ENCODE data around the gene GABRB2. TPM values are rescaled to one million over a fixed set of nuclear protein-coding genes. Genes with fewer than 3 reads are reported as not detected.

The GABRB2 gene
- total RNA-seq, 2 experiments from 2014 or later = not detected

GRCh38 chr5:161562446-161562845 lies 15.9 kb upstream of the GABRB2 start:
- TF ChIP-seq CTCF (IDR thresholded peaks at IDR 0.05) = no peak
- Mint-ChIP-seq H3K4me3 (no peak overlapping the region), H3K27me3 (no peaks in the 10 kb centered on the region), H3K36me3 (ENCODE audit: low read depth) (no peaks in the 10 kb centered on the region), H3K9me3 (no peaks in the 10 kb centered on the region), H3K27ac (no peak overlapping the region), H3K4me1 (ENCODE audit: low read depth) (no peaks in the 10 kb centered on the region)
- DNase-seq = no peak
- ATAC-seq = no peak
- CTCF ChIA-PET = no interaction called here
- POLR2A ChIA-PET = no interaction called here
- intact Hi-C loops (cut with micrococcal nuclease) = no loop called here

- no peak overlapping the region for H3K4me3 Mint-ChIP-seq
- no peak for TF ChIP-seq CTCF (IDR thresholded peaks at IDR 0.05)
- ATAC-seq = no peak
- DNase-seq = no peak
- intact Hi-C loops (cut with micrococcal nuclease) = no loop called here
- POLR2A ChIA-PET = no interaction called here
- H3K27me3 Mint-ChIP-seq = peaks cover 52% of the 10 kb centered on the region
- H3K4me1 Mint-ChIP-seq (ENCODE audit: low read depth) = peaks cover 9% of the 10 kb centered on the region
- H3K27ac Mint-ChIP-seq = no peak overlapping the region
- H3K36me3 Mint-ChIP-seq (ENCODE audit: low read depth) = no peaks in the 10 kb centered on the region
- H3K9me3 Mint-ChIP-seq = peaks cover 2% of the 10 kb centered on the region
- CTCF ChIA-PET = interaction anchor here (0.8 kb wide), 1 partner anchor 242 kb away, joined by 3 read pairs; no protein-coding TSS in a partner anchor
Observed at GRCh38 chr5:161549106-161549505, 2.6 kb upstream of the GABRB2 start.

GRCh38 chr5:161548487-161549094 lies 2.1 kb upstream of the GABRB2 start:
- no peak for TF ChIP-seq CTCF (IDR thresholded peaks at IDR 0.05)
- H3K9me3 Mint-ChIP-seq = peaks cover 2% of the 10 kb centered on the region
- peaks cover 52% of the 10 kb centered on the region for H3K27me3 Mint-ChIP-seq
- intact Hi-C loops (cut with micrococcal nuclease) = no loop called here
- ChIA-PET POLR2A (no interaction called here), CTCF (interaction anchor here (0.8 kb wide), 1 partner anchor 242 kb away, joined by 3 read pairs; no protein-coding TSS in a partner anchor)
- no peak overlapping the region for H3K4me3 Mint-ChIP-seq
- no peak overlapping the region for H3K27ac Mint-ChIP-seq
- ATAC-seq (no peak), DNase-seq (no peak)
- peaks cover 9% of the 10 kb centered on the region for H3K4me1 Mint-ChIP-seq (ENCODE audit: low read depth)
- H3K36me3 Mint-ChIP-seq (ENCODE audit: low read depth) = no peaks in the 10 kb centered on the region

- intact Hi-C loops (cut with micrococcal nuclease) = no loop called here
- no peak overlapping the region for H3K27ac Mint-ChIP-seq
- H3K9me3 Mint-ChIP-seq = peaks cover 2% of the 10 kb centered on the region
- H3K36me3 Mint-ChIP-seq (ENCODE audit: low read depth) = no peaks in the 10 kb centered on the region
- no peak for TF ChIP-seq CTCF (IDR thresholded peaks at IDR 0.05)
- CTCF ChIA-PET = no interaction called here
- H3K4me1 Mint-ChIP-seq (ENCODE audit: low read depth) = peaks cover 9% of the 10 kb centered on the region
- peaks cover 52% of the 10 kb centered on the region for H3K27me3 Mint-ChIP-seq
- DNase-seq (no peak), ATAC-seq (no peak)
- H3K4me3 Mint-ChIP-seq = no peak overlapping the region
- POLR2A ChIA-PET = no interaction called here
Observed at GRCh38 chr5:161547738-161548486, 1.4 kb upstream of the GABRB2 start.

- H3K4me1 Mint-ChIP-seq (ENCODE audit: low read depth) = peaks cover 9% of the 10 kb centered on the region
- intact Hi-C loops (cut with micrococcal nuclease) = no loop called here
- H3K4me3 Mint-ChIP-seq = no peak overlapping the region
- DNase-seq = no peak
- no peaks in the 10 kb centered on the region for H3K36me3 Mint-ChIP-seq (ENCODE audit: low read depth)
- H3K9me3 Mint-ChIP-seq = peaks cover 2% of the 10 kb centered on the region
- H3K27ac Mint-ChIP-seq = no peak overlapping the region
- ATAC-seq = no peak
- ChIA-PET POLR2A (no interaction called here), CTCF (no interaction called here)
- H3K27me3 Mint-ChIP-seq = peaks cover 52% of the 10 kb centered on the region
- TF ChIP-seq CTCF (IDR thresholded peaks at IDR 0.05) = no peak
Observed at GRCh38 chr5:161547406-161547737, 847 bp upstream of the GABRB2 start.

All from activated CD8-positive, alpha-beta T cell treated with anti-CD3 and anti-CD28 coated beads for 36 hours (primary cell).